ENCODE measurements around the gene CHD6.

CHD6 gene

GRCh38 chr20:41453010-41453950, 164.9 kb downstream of the CHD6 start:
- H3K4me3 ChIP-seq (ENCODE audit: low read length) = no peak overlapping the region
- TF ChIP-seq ZNF274 (IDR thresholded peaks at IDR 0.05; ENCODE audit: low read depth, low read length) = no peak

GRCh38 chr20:41452226-41452625, 166.0 kb downstream of the CHD6 start:
- no peak overlapping the region for H3K4me3 ChIP-seq (ENCODE audit: low read length)
- no peak for TF ChIP-seq ZNF274 (IDR thresholded peaks at IDR 0.05; ENCODE audit: low read depth, low read length)

GRCh38 chr20:41447006-41447405, 171.2 kb downstream of the CHD6 start:
- TF ChIP-seq ZNF274 (IDR thresholded peaks at IDR 0.05; ENCODE audit: low read depth, low read length) = no peak

GRCh38 chr20:41446456-41446855, 171.7 kb downstream of the CHD6 start:
- no peak for TF ChIP-seq ZNF274 (IDR thresholded peaks at IDR 0.05; ENCODE audit: low read depth, low read length)

More at GRCh38 chr20:41447006-41447405, 171.2 kb downstream of the CHD6 start:
- no peak overlapping the region for H3K4me3 ChIP-seq (ENCODE audit: low read length)

GRCh38 chr20:41444821-41445220, 173.4 kb downstream of the CHD6 start:
- no peak for TF ChIP-seq ZNF274 (IDR thresholded peaks at IDR 0.05; ENCODE audit: low read depth, low read length)

More at GRCh38 chr20:41446456-41446855, 171.7 kb downstream of the CHD6 start:
- H3K4me3 ChIP-seq (ENCODE audit: low read length) = no peak overlapping the region

GRCh38 chr20:41443691-41444090, 174.5 kb downstream of the CHD6 start:
- no peak for TF ChIP-seq ZNF274 (IDR thresholded peaks at IDR 0.05; ENCODE audit: low read depth, low read length)
- no peak overlapping the region for H3K4me3 ChIP-seq (ENCODE audit: low read length)

More at GRCh38 chr20:41444821-41445220, 173.4 kb downstream of the CHD6 start:
- no peak overlapping the region for H3K4me3 ChIP-seq (ENCODE audit: low read length)

GRCh38 chr20:41440882-41441281, 177.3 kb downstream of the CHD6 start:
- TF ChIP-seq ZNF274 (IDR thresholded peaks at IDR 0.05; ENCODE audit: low read depth, low read length) = no peak
- H3K4me3 ChIP-seq (ENCODE audit: low read length) = no peak overlapping the region

GRCh38 chr20:41437836-41438235, 180.3 kb downstream of the CHD6 start:
- no peak overlapping the region for H3K4me3 ChIP-seq (ENCODE audit: low read length)
- TF ChIP-seq ZNF274 (IDR thresholded peaks at IDR 0.05; ENCODE audit: low read depth, low read length) = no peak

GRCh38 chr20:41436679-41437078, 181.5 kb downstream of the CHD6 start:
- TF ChIP-seq ZNF274 (IDR thresholded peaks at IDR 0.05; ENCODE audit: low read depth, low read length) = no peak
- H3K4me3 ChIP-seq (ENCODE audit: low read length) = no peak overlapping the region

GRCh38 chr20:41433203-41433602, 185.0 kb downstream of the CHD6 start:
- H3K4me3 ChIP-seq (ENCODE audit: low read length) = no peak overlapping the region
- TF ChIP-seq ZNF274 (IDR thresholded peaks at IDR 0.05; ENCODE audit: low read depth, low read length) = no peak

GRCh38 chr20:41432746-41433145, 185.4 kb downstream of the CHD6 start:
- no peak for TF ChIP-seq ZNF274 (IDR thresholded peaks at IDR 0.05; ENCODE audit: low read depth, low read length)
- no peak overlapping the region for H3K4me3 ChIP-seq (ENCODE audit: low read length)

GRCh38 chr20:41428285-41428684, 189.9 kb downstream of the CHD6 start:
- no peak overlapping the region for H3K4me3 ChIP-seq (ENCODE audit: low read length)
- TF ChIP-seq ZNF274 (IDR thresholded peaks at IDR 0.05; ENCODE audit: low read depth, low read length) = no peak

- H3K4me3 ChIP-seq (ENCODE audit: low read length) = no peak overlapping the region
- TF ChIP-seq ZNF274 (IDR thresholded peaks at IDR 0.05; ENCODE audit: low read depth, low read length) = no peak
Observed at GRCh38 chr20:41427833-41428232, 190.3 kb downstream of the CHD6 start.

- no peak for TF ChIP-seq ZNF274 (IDR thresholded peaks at IDR 0.05; ENCODE audit: low read depth, low read length)
- H3K4me3 ChIP-seq (ENCODE audit: low read length) = no peak overlapping the region
Observed at GRCh38 chr20:41426976-41427375, 191.2 kb downstream of the CHD6 start.

GRCh38 chr20:41426086-41426830, 191.9 kb downstream of the CHD6 start:
- H3K4me3 ChIP-seq (ENCODE audit: low read length) = no peak overlapping the region
- no peak for TF ChIP-seq ZNF274 (IDR thresholded peaks at IDR 0.05; ENCODE audit: low read depth, low read length)

Data from GM08714 (cell line).